ENCODE results near the gene ZNHIT6.

The ZNHIT6 gene

GRCh38 chr1:85616364-85616705 lies 91.9 kb downstream of the ZNHIT6 start:
- no peak for DNase-seq

GRCh38 chr1:85615586-85616363 lies 92.5 kb downstream of the ZNHIT6 start:
- DNase-seq, result no peak

GRCh38 chr1:85612704-85613361 lies 95.4 kb downstream of the ZNHIT6 start:
- no peak for DNase-seq

- no peak for DNase-seq
Observed at GRCh38 chr1:85611856-85612255, 96.4 kb downstream of the ZNHIT6 start.

- DNase-seq, result no peak
Observed at GRCh38 chr1:85611425-85611824, 96.8 kb downstream of the ZNHIT6 start.

- no peak for DNase-seq
Observed at GRCh38 chr1:85609976-85610375, 98.3 kb downstream of the ZNHIT6 start.

DNA sequence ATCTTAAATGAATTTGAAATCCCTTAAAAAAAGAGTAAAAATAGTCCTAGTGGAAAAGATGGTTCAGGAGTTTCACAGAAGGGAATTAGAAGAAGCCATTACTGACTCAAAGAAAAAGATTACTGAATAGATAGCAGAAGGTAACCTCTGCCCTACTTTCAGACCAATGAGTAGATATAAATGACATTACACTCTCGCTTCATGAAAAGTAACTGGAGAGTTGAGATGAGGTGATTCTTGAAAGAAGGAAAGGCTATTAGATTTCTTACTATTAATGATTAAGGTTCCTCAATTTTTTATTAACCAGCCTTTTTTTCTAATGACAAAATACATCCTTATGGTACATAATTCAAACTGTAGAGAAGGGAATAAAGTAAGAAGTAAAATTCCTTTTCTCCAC lies 99.4 kb downstream of the ZNHIT6 start:
- DNase-seq, result no peak

GRCh38 chr1:85607921-85608265 lies 100.3 kb downstream of the ZNHIT6 start:
- DNase-seq, result no peak

GRCh38 chr1:85607126-85607920 lies 100.9 kb downstream of the ZNHIT6 start:
- no peak for DNase-seq

DNA sequence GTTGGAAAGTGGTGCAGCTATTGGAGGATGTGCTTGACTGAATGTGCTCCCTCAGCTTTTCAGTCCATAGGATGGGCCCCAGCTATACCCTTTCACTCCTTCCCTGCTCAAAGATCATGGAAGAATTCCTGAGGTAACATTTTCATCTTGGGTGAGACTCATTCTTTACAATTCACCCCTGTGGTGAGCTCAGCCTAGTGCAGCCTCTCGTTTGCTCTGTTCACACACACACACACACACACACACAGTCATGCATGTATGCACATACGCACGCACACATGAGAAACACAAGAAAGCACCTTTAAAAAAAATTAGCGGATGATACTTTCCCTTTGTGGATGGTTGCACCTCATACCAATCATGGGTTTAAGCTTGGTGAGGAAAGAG lies 101.8 kb downstream of the ZNHIT6 start:
- no peak for DNase-seq

- DNase-seq, result no peak
Observed at GRCh38 chr1:85605484-85606413, 102.5 kb downstream of the ZNHIT6 start.

GRCh38 chr1:85604298-85604997 lies 103.8 kb downstream of the ZNHIT6 start:
- no peak for DNase-seq

DNA sequence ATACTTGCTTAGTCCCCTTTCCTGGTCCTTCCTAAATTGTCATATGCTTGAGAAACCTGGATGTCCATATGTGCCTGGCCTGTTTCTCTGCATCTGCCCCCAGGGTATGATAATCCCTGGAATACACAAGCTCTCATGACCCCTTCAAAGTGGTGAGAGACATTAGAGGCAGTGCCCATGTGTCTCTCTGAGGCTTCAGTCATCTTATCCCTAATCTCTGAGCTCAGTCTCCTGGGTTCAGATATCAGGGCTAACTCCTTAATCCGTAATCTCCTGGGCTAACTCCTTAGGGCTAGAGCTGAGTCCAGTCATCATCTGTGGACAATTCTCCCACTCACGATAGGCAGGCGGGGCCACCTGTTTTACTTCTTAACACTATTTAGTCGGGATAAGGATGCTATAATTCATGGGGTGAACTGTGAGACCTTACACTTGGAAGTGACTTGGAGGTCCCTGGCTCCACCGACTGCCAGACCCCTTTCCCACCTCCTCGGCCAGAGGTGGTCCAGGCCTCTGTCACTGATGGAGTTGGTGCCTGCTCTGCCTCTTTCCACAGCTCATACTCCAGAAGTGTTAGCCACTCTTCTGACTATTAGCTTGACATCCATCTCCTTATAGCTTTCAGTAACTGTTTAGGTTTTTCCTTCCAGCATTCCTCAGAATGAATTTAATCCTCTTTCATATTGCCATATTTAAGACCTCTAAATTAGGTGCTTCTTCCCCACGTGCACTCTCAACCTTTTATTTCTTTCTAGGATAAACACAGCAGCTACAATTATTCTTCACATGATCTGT lies 105.0 kb downstream of the ZNHIT6 start:
- DNase-seq, result no peak

- DNase-seq, result no peak
Observed at GRCh38 chr1:85602571-85602970, 105.7 kb downstream of the ZNHIT6 start.

DNA sequence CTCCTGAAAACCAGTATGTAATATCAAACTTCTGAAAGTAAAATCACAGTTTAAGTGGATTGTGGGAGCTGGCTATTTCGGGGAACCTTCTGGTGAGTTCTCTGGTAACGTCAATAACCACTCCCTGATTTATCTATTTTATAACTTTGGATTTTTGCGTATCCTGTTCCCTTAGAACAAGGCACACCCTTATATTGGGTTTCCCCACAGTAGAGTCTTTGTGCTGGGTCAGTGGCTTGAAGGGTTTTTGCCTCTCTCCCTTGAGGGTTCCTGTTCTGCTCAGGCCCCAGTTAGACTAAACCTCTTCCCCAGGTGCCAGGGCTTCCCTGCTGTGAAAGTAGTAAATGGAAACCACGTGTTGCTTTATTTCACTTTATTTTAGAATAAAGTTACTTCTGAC lies 106.3 kb downstream of the ZNHIT6 start:
- DNase-seq, result no peak

DNA sequence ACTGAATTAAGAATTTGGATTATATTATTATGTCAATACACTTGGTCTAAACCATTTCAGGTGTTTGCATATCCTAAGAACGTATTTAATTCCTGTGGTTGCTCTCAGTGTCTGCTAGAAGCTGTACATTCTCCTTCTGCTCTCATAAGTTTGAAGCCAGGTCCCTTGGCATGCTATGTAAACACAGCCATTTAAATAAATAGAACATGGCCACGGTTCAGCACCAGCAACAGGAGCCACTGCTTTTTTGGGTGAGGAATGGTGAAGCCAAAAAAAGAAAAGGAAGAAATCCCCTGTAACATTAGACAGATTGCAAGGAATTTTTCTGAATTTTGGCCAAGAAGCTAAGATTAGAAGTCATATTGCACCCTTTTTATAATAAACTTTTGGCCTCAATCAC lies 108.6 kb downstream of the ZNHIT6 start:
- no peak for DNase-seq

Measured in CD4-positive, alpha-beta T cell treated with Interleukin-15 for 1 hour (primary cell).